Measurements from ENCODE around the gene PTPRN2. TPM values are rescaled to one million over a fixed set of nuclear protein-coding genes. Genes with fewer than 3 reads are reported as not detected.

PTPRN2 gene
- total and polyA plus RNA-seq, 8 donors = 12.2 to 49.2 (median 31.8) TPM

DNA sequence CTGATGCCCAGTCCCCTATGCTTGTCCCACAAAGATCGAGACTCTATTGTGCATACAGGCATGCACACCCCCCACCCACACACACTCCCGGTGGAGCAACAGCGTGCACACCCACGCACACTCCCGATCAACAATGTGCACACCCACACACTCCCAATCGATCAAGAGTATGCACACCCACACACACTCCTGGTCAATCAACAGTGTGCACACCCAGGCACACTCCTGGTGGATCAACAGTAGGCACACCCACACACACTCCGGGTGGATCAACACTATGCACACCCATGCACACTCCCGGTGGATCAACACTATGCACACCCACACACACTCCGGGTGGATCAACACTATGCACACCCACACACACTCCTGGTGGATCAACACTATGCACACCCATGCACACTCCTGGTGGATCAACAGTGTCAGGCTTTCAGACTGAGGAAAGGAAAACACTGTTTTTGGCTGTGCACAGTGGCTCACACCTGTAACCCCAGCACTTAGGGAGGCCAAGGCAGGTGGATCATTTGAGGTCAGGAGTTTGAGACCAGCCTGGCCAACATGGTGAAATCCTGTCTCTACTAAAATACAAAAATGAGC lies 118.8 kb downstream of the PTPRN2 start:
- FAIRE-seq (no peak), ATAC-seq (peak in 1 of 4 donors; percentile 27), DNase-seq (no peak)
- Histone ChIP-seq H3K9me3 (no peaks in the 10 kb centered on the region), H3K27ac (no peak overlapping the region), H3K4me1 (no peaks in the 10 kb centered on the region), H3K36me3 (no peaks in the 10 kb centered on the region), H3K4me3 (no peak overlapping the region), H3K27me3 (no peaks in the 10 kb centered on the region)
- TF ChIP-seq, protein P1, sequence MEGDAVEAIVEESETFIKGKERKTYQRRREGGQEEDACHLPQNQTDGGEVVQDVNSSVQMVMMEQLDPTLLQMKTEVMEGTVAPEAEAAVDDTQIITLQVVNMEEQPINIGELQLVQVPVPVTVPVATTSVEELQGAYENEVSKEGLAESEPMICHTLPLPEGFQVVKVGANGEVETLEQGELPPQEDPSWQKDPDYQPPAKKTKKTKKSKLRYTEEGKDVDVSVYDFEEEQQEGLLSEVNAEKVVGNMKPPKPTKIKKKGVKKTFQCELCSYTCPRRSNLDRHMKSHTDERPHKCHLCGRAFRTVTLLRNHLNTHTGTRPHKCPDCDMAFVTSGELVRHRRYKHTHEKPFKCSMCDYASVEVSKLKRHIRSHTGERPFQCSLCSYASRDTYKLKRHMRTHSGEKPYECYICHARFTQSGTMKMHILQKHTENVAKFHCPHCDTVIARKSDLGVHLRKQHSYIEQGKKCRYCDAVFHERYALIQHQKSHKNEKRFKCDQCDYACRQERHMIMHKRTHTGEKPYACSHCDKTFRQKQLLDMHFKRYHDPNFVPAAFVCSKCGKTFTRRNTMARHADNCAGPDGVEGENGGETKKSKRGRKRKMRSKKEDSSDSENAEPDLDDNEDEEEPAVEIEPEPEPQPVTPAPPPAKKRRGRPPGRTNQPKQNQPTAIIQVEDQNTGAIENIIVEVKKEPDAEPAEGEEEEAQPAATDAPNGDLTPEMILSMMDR (IDR thresholded peaks at IDR 0.05) = no peak
- 63 to 72% methylated on average over 9 of the region's 9 CpGs for WGBS, 2 donors
- intact Hi-C loops (cut with DNase I) = no loop called here

- intact Hi-C loops (cut with DNase I) = no loop called here
- no peak for ATAC-seq
- Histone ChIP-seq H3K4me3 (no peak overlapping the region), H3K36me3 (no peaks in the 10 kb centered on the region), H3K27ac (no peak overlapping the region), H3K4me1 (no peaks in the 10 kb centered on the region), H3K27me3 (no peaks in the 10 kb centered on the region), H3K9me3 (no peaks in the 10 kb centered on the region)
- TF ChIP-seq, protein P1 (IDR thresholded peaks at IDR 0.05) = no peak
- 51 to 54% methylated on average over 10 of the region's 10 CpGs for WGBS, 2 donors
- no peak for FAIRE-seq
- DNase-seq = no peak
Observed at GRCh38 chr7:158468181-158468580, 119.4 kb downstream of the PTPRN2 start.

DNA sequence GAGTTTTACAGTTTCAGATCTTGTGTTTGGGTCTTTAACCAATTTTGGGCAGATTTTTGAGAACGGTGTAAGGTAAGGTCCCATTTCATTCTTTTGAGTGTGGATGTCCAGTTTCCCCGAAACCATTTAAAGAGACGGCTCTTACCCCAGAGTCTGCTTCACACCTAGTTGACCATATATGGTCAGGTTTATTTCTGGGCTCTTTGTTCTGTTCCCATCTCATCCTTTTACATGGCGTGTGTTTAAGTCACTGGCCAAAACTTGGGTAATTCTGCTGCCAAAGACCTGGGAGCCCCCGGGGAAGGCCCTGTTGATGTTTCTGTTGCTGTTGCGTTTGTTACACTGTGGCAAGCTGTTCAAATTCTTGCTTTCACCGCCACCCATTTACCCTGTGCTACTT lies 120.1 kb downstream of the PTPRN2 start:
- H3K4me3 ChIP-seq = no peak overlapping the region
- intact Hi-C loops (cut with DNase I) = no loop called here
- DNase-seq (no peak), FAIRE-seq (no peak), ATAC-seq (no peak)
- no peaks in the 10 kb centered on the region for H3K36me3 ChIP-seq
- H3K27me3 ChIP-seq = no peaks in the 10 kb centered on the region
- H3K4me1 ChIP-seq = no peaks in the 10 kb centered on the region
- TF ChIP-seq, protein P1 (IDR thresholded peaks at IDR 0.05) = no peak
- WGBS, 2 donors = 74 to 80% methylated on average over 7 of the region's 7 CpGs
- no peaks in the 10 kb centered on the region for H3K9me3 ChIP-seq
- no peak overlapping the region for H3K27ac ChIP-seq

GRCh38 chr7:158463317-158463716 lies 124.3 kb downstream of the PTPRN2 start:
- 89 to 93% methylated on average over 4 of the region's 4 CpGs for WGBS, 2 donors
- FAIRE-seq (no peak), DNase-seq (no peak), ATAC-seq (no peak)
- Histone ChIP-seq H3K27me3 (no peaks in the 10 kb centered on the region), H3K27ac (no peak overlapping the region), H3K36me3 (no peaks in the 10 kb centered on the region), H3K4me3 (no peak overlapping the region), H3K9me3 (no peaks in the 10 kb centered on the region), H3K4me1 (no peaks in the 10 kb centered on the region)
- TF ChIP-seq, protein P1 (IDR thresholded peaks at IDR 0.05) = no peak
- intact Hi-C loops (cut with DNase I) = no loop called here

GRCh38 chr7:158461824-158462223 lies 125.8 kb downstream of the PTPRN2 start:
- Histone ChIP-seq H3K4me3 (no peak overlapping the region), H3K9me3 (no peaks in the 10 kb centered on the region), H3K27me3 (no peaks in the 10 kb centered on the region), H3K4me1 (no peaks in the 10 kb centered on the region), H3K36me3 (no peaks in the 10 kb centered on the region), H3K27ac (no peak overlapping the region)
- ATAC-seq = no peak
- no peak for DNase-seq
- 83 to 84% methylated on average over 11 of the region's 11 CpGs for WGBS, 2 donors
- no peak for FAIRE-seq
- intact Hi-C loops (cut with DNase I) = no loop called here
- TF ChIP-seq, protein P1 (IDR thresholded peaks at IDR 0.05) = no peak
